SK-N-SH (cell line): Measurements from ENCODE around the gene RRM2. TPM values are rescaled to one million over a fixed set of nuclear protein-coding genes. Genes with fewer than 3 reads are reported as not detected.

Source experiments
- CTCF ChIA-PET: fragments of 300-600, 350-600 bp; formaldehyde crosslinking; extraction: SDS; loops from one replicate; lab custom pipeline; 2021; lab: Yijun Ruan, JAX
- POLR2A ChIA-PET: fragments of 350-600 bp; sonication (Branson Sonifier 250); formaldehyde crosslinking; extraction: SDS; loops from one replicate; lab custom pipeline; 2020; ENCODE audit warnings: antibody characterized with exemption, inconsistent platforms; lab: Yijun Ruan, JAX
- DNase-seq: peaks from one replicate; pipeline ENCODE4 v3.0.0; 2012
- H2AFZ ChIP-seq: fragments of 200-600 bp; sonication (generic); 2 replicates; pipeline ENCODE4 v1.8.1; 2016; ENCODE audit warnings: antibody characterized with exemption, mild to moderate bottlenecking, low read depth
- H3F3A ChIP-seq: fragments of 200-600 bp; sonication (generic); replicated peaks from 2 replicates; pipeline ENCODE3; 2016; ENCODE audit warnings: antibody characterized with exemption, mild to moderate bottlenecking; ENCODE audit not compliant: insufficient read depth
- H3K27ac ChIP-seq, 2 experiments: fragments of 200-500 bp in 1 of 2; fragments of 200-600 bp in 1 of 2; sonication (Bioruptor generic) in 1 of 2; sonication (generic), shearing (Covaris generic) in 1 of 2; 2 replicates each; pipeline versions ENCODE4 v1.5.1 to v1.6.1; 2014 to 2016; ENCODE audit warnings: low read depth in 2 of 2, inconsistent platforms in 1 of 2, low read length in 1 of 2, mild to moderate bottlenecking in 1 of 2, mixed read lengths in 1 of 2
- H3K27me3 ChIP-seq: fragments of 200-600 bp; sonication (generic), shearing (Covaris generic); 2 replicates; pipeline ENCODE4 v1.6.1; 2016; ENCODE audit warnings: mixed run types; ENCODE audit not compliant: insufficient read depth
- H3K36me3 ChIP-seq, 2 experiments: fragments of 200-500 bp in 1 of 2; fragments of 200-600 bp in 1 of 2; sonication (Bioruptor generic) in 1 of 2; sonication (generic) in 1 of 2; replicated peaks in 1 of 2; 2 replicates each; pipeline versions ENCODE3 to v1.5.1; 2014 to 2016; ENCODE audit warnings: low read length in 1 of 2, mild to moderate bottlenecking in 1 of 2; ENCODE audit not compliant: insufficient read depth in 2 of 2, control insufficient read depth in 1 of 2
- H3K4me1 ChIP-seq, 2 experiments: fragments of 200-500 bp in 1 of 2; fragments of 200-600 bp in 1 of 2; sonication (Bioruptor generic) in 1 of 2; sonication (generic), shearing (Covaris generic) in 1 of 2; 2 replicates each; pipeline versions ENCODE4 v1.5.1 to v1.6.1; 2014 to 2016; ENCODE audit warnings: low read depth in 1 of 2, low read length in 1 of 2, mixed run types in 1 of 2; ENCODE audit not compliant: insufficient read depth in 2 of 2, control insufficient read depth in 1 of 2
- H3K4me2 ChIP-seq: fragments of 200-600 bp; sonication (generic), shearing (Covaris generic); 2 replicates; pipeline ENCODE4 v1.6.1; 2017; ENCODE audit warnings: mixed run types
- H3K4me3 ChIP-seq, 2 experiments: fragments of 200-500 bp in 1 of 2; fragments of 200-600 bp in 1 of 2; sonication (Bioruptor generic) in 1 of 2; sonication (generic), shearing (Covaris generic) in 1 of 2; 2 replicates each; pipeline versions ENCODE4 v1.5.1 to v1.8.1; 2014 to 2016; ENCODE audit warnings: low read depth in 2 of 2, inconsistent platforms in 1 of 2, low read length in 1 of 2, mild to moderate bottlenecking in 1 of 2, mixed read lengths in 1 of 2, moderate library complexity in 1 of 2
- H3K79me2 ChIP-seq: fragments of 200-600 bp; sonication (generic); 2 replicates; pipeline ENCODE4 v1.8.1; 2017; ENCODE audit warnings: mild to moderate bottlenecking; ENCODE audit not compliant: insufficient read depth
- H3K9ac ChIP-seq: fragments of 200-600 bp; sonication (generic); 2 replicates; pipeline ENCODE4 v1.6.1; 2017; ENCODE audit warnings: mixed run types
- H3K9me2 ChIP-seq: fragments of 200-600 bp; sonication (generic); 2 replicates; pipeline ENCODE4 v1.6.1; 2017; ENCODE audit warnings: mixed run types
- H3K9me3 ChIP-seq: fragments of 200-600 bp; sonication (generic); 2 replicates; pipeline ENCODE4 v1.6.1; 2017; ENCODE audit warnings: mixed run types, mild to moderate bottlenecking, moderate library complexity
- H4K20me1 ChIP-seq: fragments of 200-600 bp; sonication (generic); 2 replicates; pipeline ENCODE4 v1.6.1; 2017; ENCODE audit warnings: mild to moderate bottlenecking, mixed run types; ENCODE audit not compliant: insufficient read depth
- CTCF ChIP-seq: fragments of 200-600 bp; sonication (generic); IDR thresholded peaks from 2 replicates; pipeline ENCODE4 v1.6.1; 2017; ENCODE audit warnings: antibody characterized with exemption, mild to moderate bottlenecking, moderate library complexity
- EP300 ChIP-seq, 2 experiments: IDR thresholded peaks; 2 replicates each; pipeline versions ENCODE4 v1.4.0 to v1.6.1; 2012; ENCODE audit warnings: borderline replicate concordance in 1 of 2, low read depth in 1 of 2, low read length in 1 of 2
- GATA2 ChIP-seq: sonication (generic); formaldehyde crosslinking; IDR thresholded peaks from 2 replicates; pipeline ENCODE4 v1.5.0; 2020; ENCODE audit warnings: mild to moderate bottlenecking, missing genetic modification reagents
- IRF3 ChIP-seq: fragments of 150-350 bp; IDR thresholded peaks from 2 replicates; pipeline ENCODE4 v1.6.1; 2016; ENCODE audit warnings: mild to moderate bottlenecking, low read depth, low read length
- JUND ChIP-seq: IDR thresholded peaks from 2 replicates; pipeline ENCODE4 v1.4.0; 2012
- MEF2A ChIP-seq: IDR thresholded peaks from 2 replicates; pipeline ENCODE4 v1.4.0; 2012; ENCODE audit warnings: low read depth, borderline replicate concordance
- NRF1 ChIP-seq: IDR thresholded peaks from 2 replicates; pipeline ENCODE4 v1.6.1; 2012; ENCODE audit warnings: low read depth, mild to moderate bottlenecking, low read length
- PBX3 ChIP-seq: IDR thresholded peaks from 2 replicates; pipeline ENCODE4; 2012
- REST ChIP-seq: IDR thresholded peaks from 2 replicates; pipeline ENCODE4 v1.6.1; 2012; ENCODE audit warnings: mild to moderate bottlenecking, low read depth, low read length, moderate library complexity
- RXRA ChIP-seq: IDR thresholded peaks from 2 replicates; pipeline ENCODE4 v1.4.0; 2012; ENCODE audit warnings: low read depth, mild to moderate bottlenecking, borderline replicate concordance
- SIN3A ChIP-seq: IDR thresholded peaks from 2 replicates; pipeline ENCODE4 v1.6.1; 2012; ENCODE audit warnings: low read depth, mild to moderate bottlenecking, low read length, moderate library complexity, borderline replicate concordance
- SMC3 ChIP-seq: IDR thresholded peaks from 2 replicates; pipeline ENCODE4 v1.6.1; 2012; ENCODE audit warnings: low read depth, low read length, improper control_type of control experiment
- TAF1 ChIP-seq: IDR thresholded peaks from 2 replicates; pipeline ENCODE4 v1.6.1; 2012; ENCODE audit warnings: low read depth, mild to moderate bottlenecking, low read length, moderate library complexity, borderline replicate concordance
- USF1 ChIP-seq: IDR thresholded peaks from 2 replicates; pipeline ENCODE4 v1.4.0; 2012; ENCODE audit warnings: low read depth, borderline replicate concordance
- YY1 ChIP-seq: IDR thresholded peaks from 2 replicates; pipeline ENCODE4 v1.4.0; 2012; ENCODE audit warnings: low read depth, mild to moderate bottlenecking
- ZBTB33 ChIP-seq: IDR thresholded peaks from 2 replicates; pipeline ENCODE4 v1.4.0; 2012; ENCODE audit warnings: low read depth, borderline replicate concordance
- WGBS: methylation state at CpG from one replicate; pipeline ENCODE4 v1.1.6; 2017; ENCODE audit warnings: low lambda C conversion rate; 5-methylcytosine and 5-hydroxymethylcytosine counted together
- polyA plus RNA-seq, 3 experiments: library from polyadenylated mRNA; depleted of rRNA; stranded (reverse); fragments of >200 nt; gene quantifications; 2 replicates each; pipeline ENCODE4 v1.2.3, GENCODE V29; 2012

RRM2 gene
- polyA plus RNA-seq, 1 of the 3 experiments (the other 2 are of a cell fraction), result 38.9 TPM

- Histone ChIP-seq H3K4me1 (peaks cover 4 to 51% of the 10 kb centered on the region in 2 experiments; a peak in 1 of 4 replicates), H3K36me3 (no peaks in the 10 kb centered on the region), H3K79me2 (no peaks in the 10 kb centered on the region), H3K9ac (no peak overlapping the region), H3K9me2 (no peaks in the 10 kb centered on the region), H3K9me3 (no peaks in the 10 kb centered on the region), H2AFZ (no peak overlapping the region), H3K4me3 (no peak overlapping the region), H3K27me3 (no peaks in the 10 kb centered on the region), H3K4me2 (no peak overlapping the region), H3K27ac (no peak overlapping the region), H4K20me1 (no peaks in the 10 kb centered on the region), H3F3A (no peaks in the 10 kb centered on the region)
- peak; percentile 32 for DNase-seq
- ChIA-PET POLR2A (no interaction called here), CTCF (interaction anchor here (1.1 to 4.4 kb wide), 9 partner anchors 19 to 270 kb away, joined by 4 to 43 read pairs (median 7); no protein-coding TSS in a partner anchor)
- TF ChIP-seq TAF1, result no peak
- TF ChIP-seq YY1, result no peak
- TF ChIP-seq MEF2A, result no peak
- no peak for TF ChIP-seq EP300 (IDR thresholded peaks at IDR 0.05; ENCODE audit: borderline replicate concordance in 1 of 2, low read depth in 1 of 2, low read length in 1 of 2)
- TF ChIP-seq JUND, result no peak
- over 99% methylated on average over 8 of the region's 8 CpGs for WGBS
These were observed 42.1 kb downstream of the RRM2 start for GRCh38 chr2:10164601-10165000.

- 97% methylated on average over 11 of the region's 11 CpGs for WGBS
- POLR2A ChIA-PET, result interaction anchor here (1.0 kb wide), 2 partner anchors 13 to 23 kb away, joined by 4 read pairs; no protein-coding TSS in a partner anchor
- TF ChIP-seq REST (no peak), USF1 (no peak), EP300 (IDR thresholded peaks at IDR 0.05; ENCODE audit: borderline replicate concordance in 1 of 2, low read depth in 1 of 2, low read length in 1 of 2) (no peak), ZBTB33 (no peak), RXRA (no peak), SMC3 (no peak), SIN3A (no peak), IRF3 (no peak), GATA2 (CRISPR knock-in tag) (no peak), PBX3 (no peak), NRF1 (no peak), CTCF (no peak)
These were observed 42.7 kb downstream of the RRM2 start for GRCh38 chr2:10165282-10165681.

More at GRCh38 chr2:10165282-10165681, 42.7 kb downstream of the RRM2 start:
- CTCF ChIA-PET, result interaction anchor here (0.8 to 4.4 kb wide), 10 partner anchors 9 to 270 kb away, joined by 3 to 43 read pairs (median 8); no protein-coding TSS in a partner anchor
- Histone ChIP-seq H3K4me1 (peaks cover 11 to 58% of the 10 kb centered on the region in 2 experiments; a peak in 2 of 4 replicates), H3K36me3 (no peaks in the 10 kb centered on the region), H3K27ac (no peak overlapping the region; a peak in 1 of 4 replicates), H3K9me3 (no peaks in the 10 kb centered on the region), H3K27me3 (no peaks in the 10 kb centered on the region), H3K79me2 (no peaks in the 10 kb centered on the region), H3K4me2 (no peak overlapping the region), H3K4me3 (no peak overlapping the region), H2AFZ (no peak overlapping the region), H3F3A (no peaks in the 10 kb centered on the region), H4K20me1 (no peaks in the 10 kb centered on the region), H3K9ac (no peak overlapping the region), H3K9me2 (no peaks in the 10 kb centered on the region)
- peak; percentile 33 for DNase-seq
